MCF 10A (cell line): Measurements from ENCODE around the gene TFAP2D. TPM values are rescaled to one million over a fixed set of nuclear protein-coding genes. Genes with fewer than 3 reads are reported as not detected.

Experiments used
- BruUV-seq: library from RNA; stranded (reverse); fragments of 400-500 nt; replicated peaks from 2 replicates; lab custom pipeline; 2021; lab: Mats Ljungman, UMichigan
- CTCF ChIA-PET: fragments of 300-600 bp; sonication (Branson Sonifier 250); formaldehyde crosslinking; extraction: SDS; loops from one replicate; lab custom pipeline; 2021; ENCODE audit warnings: antibody characterized with exemption, inconsistent platforms; lab: Yijun Ruan, JAX
- POLR2A ChIA-PET: fragments of 300-600, 350-650 bp; sonication (Branson Sonifier 250); formaldehyde crosslinking; extraction: SDS; loops from one replicate; lab custom pipeline; 2020; ENCODE audit warnings: antibody characterized with exemption, inconsistent platforms; lab: Yijun Ruan, JAX
- DNase-seq: peaks from one replicate; pipeline ENCODE4 v3.0.0-alpha.2; 2018; ENCODE audit not compliant: unreplicated experiment
- H3K27ac Mint-ChIP-seq: one replicate; pipeline ENCODE4 v1.8.0; 2022; ENCODE audit warnings: mild to moderate bottlenecking, low read depth, mixed read lengths; ENCODE audit not compliant: unreplicated experiment
- H3K27me3 Mint-ChIP-seq: one replicate; pipeline ENCODE4 v1.8.0; 2022; ENCODE audit warnings: mixed read lengths; ENCODE audit not compliant: insufficient read depth, unreplicated experiment
- H3K36me3 Mint-ChIP-seq: one replicate; pipeline ENCODE4 v1.8.0; 2022; ENCODE audit warnings: mild to moderate bottlenecking, moderate library complexity, mixed read lengths; ENCODE audit not compliant: insufficient read depth, unreplicated experiment
- H3K4me1 Mint-ChIP-seq: one replicate; pipeline ENCODE4 v1.8.0; 2022; ENCODE audit warnings: mixed read lengths; ENCODE audit not compliant: insufficient read depth, unreplicated experiment
- H3K4me3 Mint-ChIP-seq: one replicate; pipeline ENCODE4 v1.8.0; 2022; ENCODE audit warnings: mild to moderate bottlenecking, moderate library complexity, mixed read lengths; ENCODE audit not compliant: unreplicated experiment
- H3K9me3 Mint-ChIP-seq: one replicate; pipeline ENCODE4 v1.8.0; 2022; ENCODE audit warnings: mixed read lengths; ENCODE audit not compliant: unreplicated experiment
- CTCF ChIP-seq: fragments of 200-600 bp; IDR thresholded peaks from one replicate; pipeline ENCODE4 v1.8.0; 2022; ENCODE audit warnings: antibody characterized with exemption, mild to moderate bottlenecking; ENCODE audit not compliant: unreplicated experiment
- intact Hi-C: fragments of 100-400 bp; cut with micrococcal nuclease; formaldehyde crosslinking; loops from 2 replicates; pipeline ENCODE4 v1.14.1; 2022
- total RNA-seq: library from RNA; stranded (reverse); gene quantifications from 2 replicates; pipeline ENCODE4 v1.2.3, GENCODE V29; 2022

The TFAP2D gene
- total RNA-seq, 1 experiment from 2014 or later, result not detected

DNA sequence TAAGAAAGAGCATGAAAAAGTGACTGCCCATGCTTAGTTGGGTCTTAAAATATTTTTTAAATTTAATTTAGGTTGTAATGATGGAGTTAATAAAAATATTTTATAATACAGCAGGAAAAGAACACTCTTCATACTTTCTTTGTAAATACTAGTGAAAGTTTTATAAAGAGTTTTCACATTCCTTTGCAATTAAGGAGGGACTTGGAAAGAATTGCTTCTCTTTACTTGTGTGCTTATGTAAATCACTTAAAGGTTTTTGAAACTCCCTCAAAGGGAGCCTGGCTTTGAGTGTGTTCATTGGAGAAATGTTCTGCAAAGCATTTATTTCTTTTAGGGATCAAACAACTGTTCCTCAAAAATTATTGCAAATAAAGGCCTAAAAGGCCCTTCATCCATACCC, 93.7 kb downstream of the TFAP2D start:
- no peaks in the 10 kb centered on the region for H3K9me3 Mint-ChIP-seq
- no peaks in the 10 kb centered on the region for H3K4me1 Mint-ChIP-seq
- BruUV-seq, result no TSS peak
- POLR2A ChIA-PET, result interaction anchor here (0.7 kb wide), 1 partner anchor 549 kb away, joined by 4 read pairs; no protein-coding TSS in a partner anchor
- no peak overlapping the region for H3K27ac Mint-ChIP-seq
- intact Hi-C loops, result no loop called here
- CTCF ChIA-PET, result interaction anchor here (0.7 kb wide), 1 partner anchor 709 kb away, joined by 3 read pairs; no protein-coding TSS in a partner anchor
- no peak for DNase-seq
- H3K27me3 Mint-ChIP-seq, result no peaks in the 10 kb centered on the region
- H3K36me3 Mint-ChIP-seq, result no peaks in the 10 kb centered on the region
- no peak for TF ChIP-seq CTCF
- no peak overlapping the region for H3K4me3 Mint-ChIP-seq

- H3K4me3 Mint-ChIP-seq, result peak overlapping the region; percentile 87
- peaks cover 10% of the 10 kb centered on the region for H3K4me1 Mint-ChIP-seq
- CTCF ChIA-PET, result interaction anchor here (0.6 to 1.1 kb wide), 18 partner anchors 14 to 1235 kb away, joined by 3 to 11 read pairs (median 3); no protein-coding TSS in a partner anchor
- POLR2A ChIA-PET, result no interaction called here
- H3K36me3 Mint-ChIP-seq, result peaks cover 7% of the 10 kb centered on the region
- peak; percentile 64 for TF ChIP-seq CTCF
- no peaks in the 10 kb centered on the region for H3K9me3 Mint-ChIP-seq
- intact Hi-C loops, result loop anchor here (1.0 to 5.0 kb wide), 6 partner anchors 535 to 1206 kb away; no protein-coding TSS in a partner anchor
- DNase-seq, result peak; percentile 33
- peaks cover 60% of the 10 kb centered on the region for H3K27me3 Mint-ChIP-seq
- no TSS peak for BruUV-seq
- H3K27ac Mint-ChIP-seq, result peak overlapping the region; percentile 55
Observed at GRCh38 chr6:50815436-50816114, 102.2 kb downstream of the TFAP2D start.

- POLR2A ChIA-PET, result no interaction called here
- intact Hi-C loops, result loop anchor here (1.0 to 5.0 kb wide), 5 partner anchors 534 to 1143 kb away; no protein-coding TSS in a partner anchor
- DNase-seq, result peak; percentile 83
- peaks cover 15% of the 10 kb centered on the region for H3K4me1 Mint-ChIP-seq
- BruUV-seq, result no TSS peak
- H3K9me3 Mint-ChIP-seq, result no peaks in the 10 kb centered on the region
- H3K36me3 Mint-ChIP-seq, result peaks cover 7% of the 10 kb centered on the region
- CTCF ChIA-PET, result interaction anchor here (0.6 to 1.5 kb wide), 22 partner anchors 13 to 1234 kb away, joined by 3 to 11 read pairs (median 3); no protein-coding TSS in a partner anchor
- TF ChIP-seq CTCF, result peak; percentile 80
- H3K27me3 Mint-ChIP-seq, result peaks cover 66% of the 10 kb centered on the region
- H3K4me3 Mint-ChIP-seq, result peak overlapping the region; percentile 87
- peak overlapping the region; percentile 55 for H3K27ac Mint-ChIP-seq
Observed at GRCh38 chr6:50816115-50816675, 102.9 kb downstream of the TFAP2D start.
